Body of pancreas (tissue), 4 donors: Measurements from ENCODE around the gene EFR3B. TPM values are rescaled to one million over a fixed set of nuclear protein-coding genes. Genes with fewer than 3 reads are reported as not detected.

Experiments
- ATAC-seq: fragments of 150-250 bp; one replicate; pipeline ENCODE4 v1.9.1; 2016
- DNase-seq, 4 donors: peaks; one replicate each; pipeline ENCODE4 v3.0.0-alpha.2; 2019
- H3K27ac ChIP-seq, 4 donors: fragments of 200-600 bp; sonication (generic); 1 replicate in 3 of 4; 2 replicates in 1 of 4; pipeline versions ENCODE4 v1.5.1 to v1.6.1; 2016 to 2019; ENCODE audit warnings: mild to moderate bottlenecking in 1 of 4, mixed read lengths in 1 of 4, moderate library complexity in 1 of 4
- H3K27me3 ChIP-seq, 2 donors: fragments of 200-600 bp; sonication (generic); one replicate each; pipeline ENCODE4 v1.6.0; 2016; ENCODE audit warnings: mild to moderate bottlenecking in 1 of 2
- H3K36me3 ChIP-seq, 2 donors: fragments of 200-600 bp; sonication (generic); replicated peaks in 1 of 2; 2 replicates each; pipeline ENCODE4 v1.5.1; 2016; ENCODE audit warnings: low read depth in 2 of 2; ENCODE audit not compliant: insufficient read depth in 1 of 2
- H3K4me1 ChIP-seq: fragments of 200-600 bp; sonication (generic); one replicate; pipeline ENCODE4 v1.6.0; 2016
- H3K4me3 ChIP-seq, 2 donors: fragments of 200-600 bp; sonication (generic); 1 replicate in 1 of 2; 2 replicates in 1 of 2; pipeline ENCODE4 v1.5.1; 2016 to 2019
- H3K9me3 ChIP-seq, 3 donors: fragments of 200-600 bp; sonication (generic); 1 replicate in 2 of 3; 2 replicates in 1 of 3; pipeline ENCODE4 v1.5.1; 2016
- CTCF ChIP-seq, 7 experiments: fragments of 450-650 bp in 4 of 7; fragments of 200-600 bp in 3 of 7; sonication (generic) in 3 of 7; IDR thresholded peaks; one replicate each; pipeline ENCODE4 v1.5.1; 2016 to 2019; ENCODE audit warnings: antibody characterized with exemption in 7 of 7
- POLR2A ChIP-seq, 3 donors: fragments of 450-650 bp; IDR thresholded peaks; one replicate each; pipeline ENCODE4 v1.6.1; 2016; ENCODE audit warnings: antibody characterized with exemption in 3 of 3, mild to moderate bottlenecking in 2 of 3
- WGBS, 2 donors: methylation state at CpG; one replicate each; pipeline ENCODE4 v1.1.5; 2017; 5-methylcytosine and 5-hydroxymethylcytosine counted together
- intact Hi-C: fragments of 100-400 bp; cut with DNase I; formaldehyde crosslinking; loops from one replicate; pipeline ENCODE4 v1.15.1; 2023
- total RNA-seq, 2 donors: library from RNA; depleted of rRNA; stranded (reverse); fragments of >200 nt; gene quantifications; one replicate each; pipeline ENCODE4 v1.1.0, GENCODE V29; 2016

EFR3B gene
- total RNA-seq, 2 donors from 2014 or later, result under 0.01 to 0.52 TPM

- H3K4me3 ChIP-seq, result no peak overlapping the region
- WGBS, 2 donors, result 40 to 78% methylated on average over 4 to 5 of the region's 5 CpGs
- no peak for DNase-seq
- TF ChIP-seq POLR2A (IDR thresholded peaks at IDR 0.05) (no peak), CTCF (IDR thresholded peaks at IDR 0.05) (no peak)
- no peak for ATAC-seq
- intact Hi-C loops, result no loop called here
- no peak overlapping the region for H3K27ac ChIP-seq
- H3K36me3 ChIP-seq, result no peaks in the 10 kb centered on the region
- H3K4me1 ChIP-seq, result peaks cover 6% of the 10 kb centered on the region
- H3K27me3 ChIP-seq, result no peaks in the 10 kb centered on the region
- H3K9me3 ChIP-seq, result no peaks in the 10 kb centered on the region
Observed at GRCh38 chr2:25127646-25128045, 85.8 kb downstream of the EFR3B start.

GRCh38 chr2:25129901-25130520 is 88.1 kb downstream of the EFR3B start:
- no peak for TF ChIP-seq CTCF (IDR thresholded peaks at IDR 0.05)
- TF ChIP-seq POLR2A (IDR thresholded peaks at IDR 0.05), result no peak
- ATAC-seq (no peak), DNase-seq (peak in 1 of 4 donors; percentile 15)
- Histone ChIP-seq H3K27ac (no peak overlapping the region), H3K4me1 (peaks cover 6% of the 10 kb centered on the region), H3K9me3 (no peaks in the 10 kb centered on the region), H3K27me3 (no peaks in the 10 kb centered on the region), H3K36me3 (no peaks in the 10 kb centered on the region), H3K4me3 (no peak overlapping the region)
- intact Hi-C loops, result loop anchor here (5.0 kb wide), 1 partner anchor 148 kb away; no protein-coding TSS in a partner anchor
- WGBS, 2 donors, result 62% methylated on average over 8 to 15 of the region's 15 CpGs

GRCh38 chr2:25131253-25131566 is 89.3 kb downstream of the EFR3B start:
- Histone ChIP-seq H3K36me3 (no peaks in the 10 kb centered on the region), H3K4me1 (peaks cover 6% of the 10 kb centered on the region), H3K27me3 (no peaks in the 10 kb centered on the region), H3K4me3 (no peak overlapping the region), H3K27ac (no peak overlapping the region), H3K9me3 (no peaks in the 10 kb centered on the region)
- intact Hi-C loops, result loop anchor here (5.0 kb wide), 1 partner anchor 149 kb away; no protein-coding TSS in a partner anchor
- ATAC-seq (no peak), DNase-seq (no peak)
- 58 to 64% methylated on average over 7 to 24 of the region's 24 CpGs for WGBS, 2 donors
- no peak for TF ChIP-seq CTCF (IDR thresholded peaks at IDR 0.05)
- TF ChIP-seq POLR2A (IDR thresholded peaks at IDR 0.05), result no peak

- H3K4me1 ChIP-seq, result peaks cover 6% of the 10 kb centered on the region
- 11 to 15% methylated on average over 25 to 38 of the region's 53 CpGs for WGBS, 2 donors
- ATAC-seq (no peak), DNase-seq (peak in 1 of 4 donors; percentile 20)
- intact Hi-C loops, result loop anchor here (5.0 kb wide), 1 partner anchor 149 kb away; no protein-coding TSS in a partner anchor
- no peaks in the 10 kb centered on the region for H3K36me3 ChIP-seq
- no peaks in the 10 kb centered on the region for H3K9me3 ChIP-seq
- TF ChIP-seq POLR2A (IDR thresholded peaks at IDR 0.05) (no peak), CTCF (IDR thresholded peaks at IDR 0.05) (no peak)
- H3K27ac ChIP-seq, result no peak overlapping the region
- no peaks in the 10 kb centered on the region for H3K27me3 ChIP-seq
- no peak overlapping the region for H3K4me3 ChIP-seq
Observed at GRCh38 chr2:25131567-25132298, 89.9 kb downstream of the EFR3B start.
